Tibial artery (tissue), 4 donors: ENCODE data around the gene TIAM2.

Source experiments
- DNase-seq, 2 donors: peaks; one replicate each; pipeline ENCODE4 v3.0.0-alpha.2; 2019
- H3K27ac ChIP-seq, 2 donors: fragments of 200-600 bp; sonication (generic) in 1 of 2; 1 replicate in 1 of 2; 2 replicates in 1 of 2; pipeline ENCODE4 v1.5.1; 2018 to 2019; ENCODE audit warnings: mild to moderate bottlenecking in 1 of 2
- H3K27me3 ChIP-seq, 2 donors: fragments of 200-600 bp; sonication (generic) in 1 of 2; one replicate each; pipeline versions ENCODE4 v1.5.1 to v1.6.0; 2016 to 2019
- H3K36me3 ChIP-seq, 3 donors: fragments of 200-600 bp; sonication (generic) in 2 of 3; one replicate each; pipeline ENCODE4 v1.5.1; 2016 to 2019; ENCODE audit warnings: mild to moderate bottlenecking in 2 of 3
- H3K4me1 ChIP-seq, 4 donors: fragments of 200-600 bp; sonication (generic) in 2 of 4; 1 replicate in 3 of 4; 2 replicates in 1 of 4; pipeline ENCODE4 v1.5.1; 2016 to 2019
- H3K4me3 ChIP-seq, 2 donors: fragments of 200-600 bp; sonication (generic) in 1 of 2; 1 replicate in 1 of 2; 2 replicates in 1 of 2; pipeline ENCODE4 v1.5.1; 2018 to 2019; ENCODE audit warnings: mild to moderate bottlenecking in 2 of 2
- H3K9me3 ChIP-seq, 3 donors: fragments of 200-600 bp; sonication (generic) in 1 of 3; one replicate each; pipeline ENCODE4 v1.5.1; 2016 to 2019
- intact Hi-C: fragments of 100-400 bp; cut with DNase I; formaldehyde crosslinking; loops from one replicate; pipeline ENCODE4 v1.15.0; 2023; ENCODE audit warnings: low total_unique reads
- TF ChIP-seq, protein P1 (sequence below), 2 experiments: fragments of 200-600 bp in 1 of 2; fragments of 450-650 bp in 1 of 2; IDR thresholded peaks; one replicate each; pipeline ENCODE4 v1.5.1; 2017 to 2019; ENCODE audit warnings: antibody characterized with exemption in 2 of 2, mild to moderate bottlenecking in 1 of 2, moderate library complexity in 1 of 2

TIAM2 gene

DNA sequence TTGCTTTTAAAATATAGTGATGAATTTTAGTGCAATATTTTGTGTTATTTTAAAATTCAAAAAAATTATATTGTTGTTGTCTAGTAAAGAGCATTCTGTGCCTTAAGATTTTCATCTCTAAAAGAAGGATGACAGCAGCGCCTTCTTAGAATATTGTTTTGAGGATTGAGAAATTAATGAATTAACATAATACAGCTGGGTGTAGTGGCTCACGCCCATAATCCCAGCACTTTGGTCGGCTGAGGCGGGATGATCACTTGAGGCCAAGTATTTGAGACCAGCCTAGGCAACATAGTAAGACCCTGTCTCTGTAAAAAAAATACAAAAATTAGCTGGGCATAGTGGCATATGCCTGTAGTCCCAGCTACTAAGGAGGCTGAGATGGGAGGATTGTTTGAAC, 6.8 kb downstream of the TIAM2 start:
- Histone ChIP-seq H3K4me3 (no peak overlapping the region), H3K36me3 (no peaks in the 10 kb centered on the region), H3K9me3 (no peaks in the 10 kb centered on the region), H3K27me3 (no peaks in the 10 kb centered on the region), H3K27ac (no peak overlapping the region), H3K4me1 (no peaks in the 10 kb centered on the region)
- no peak for DNase-seq
- intact Hi-C loops: no loop called here
- TF ChIP-seq, protein P1, sequence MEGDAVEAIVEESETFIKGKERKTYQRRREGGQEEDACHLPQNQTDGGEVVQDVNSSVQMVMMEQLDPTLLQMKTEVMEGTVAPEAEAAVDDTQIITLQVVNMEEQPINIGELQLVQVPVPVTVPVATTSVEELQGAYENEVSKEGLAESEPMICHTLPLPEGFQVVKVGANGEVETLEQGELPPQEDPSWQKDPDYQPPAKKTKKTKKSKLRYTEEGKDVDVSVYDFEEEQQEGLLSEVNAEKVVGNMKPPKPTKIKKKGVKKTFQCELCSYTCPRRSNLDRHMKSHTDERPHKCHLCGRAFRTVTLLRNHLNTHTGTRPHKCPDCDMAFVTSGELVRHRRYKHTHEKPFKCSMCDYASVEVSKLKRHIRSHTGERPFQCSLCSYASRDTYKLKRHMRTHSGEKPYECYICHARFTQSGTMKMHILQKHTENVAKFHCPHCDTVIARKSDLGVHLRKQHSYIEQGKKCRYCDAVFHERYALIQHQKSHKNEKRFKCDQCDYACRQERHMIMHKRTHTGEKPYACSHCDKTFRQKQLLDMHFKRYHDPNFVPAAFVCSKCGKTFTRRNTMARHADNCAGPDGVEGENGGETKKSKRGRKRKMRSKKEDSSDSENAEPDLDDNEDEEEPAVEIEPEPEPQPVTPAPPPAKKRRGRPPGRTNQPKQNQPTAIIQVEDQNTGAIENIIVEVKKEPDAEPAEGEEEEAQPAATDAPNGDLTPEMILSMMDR (IDR thresholded peaks at IDR 0.05): no peak

DNA sequence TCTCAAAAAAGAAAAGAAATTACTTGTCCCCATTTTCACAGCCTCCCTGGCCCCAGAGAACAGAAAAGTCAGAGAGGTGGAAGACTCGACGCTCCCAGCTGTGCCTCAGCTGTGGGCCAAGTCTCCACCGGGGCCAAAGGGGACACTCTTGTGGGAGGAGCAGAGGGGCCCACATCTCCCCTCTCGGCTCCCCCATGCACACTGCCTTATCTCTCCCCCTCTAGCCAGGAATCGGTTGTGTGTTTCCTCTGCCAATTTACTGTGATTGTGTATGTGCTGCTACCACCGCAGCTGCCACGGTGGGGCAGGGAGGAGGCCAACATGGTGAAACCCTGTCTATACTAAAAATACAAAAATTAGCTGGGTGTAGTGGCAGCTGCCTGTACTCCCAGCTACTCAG, 8.4 kb downstream of the TIAM2 start:
- Histone ChIP-seq H3K27me3 (no peaks in the 10 kb centered on the region), H3K9me3 (no peaks in the 10 kb centered on the region), H3K36me3 (no peaks in the 10 kb centered on the region), H3K4me3 (no peak overlapping the region), H3K4me1 (no peaks in the 10 kb centered on the region), H3K27ac (no peak overlapping the region)
- intact Hi-C loops: no loop called here
- DNase-seq: no peak
- TF ChIP-seq, protein P1 (IDR thresholded peaks at IDR 0.05): no peak

DNA sequence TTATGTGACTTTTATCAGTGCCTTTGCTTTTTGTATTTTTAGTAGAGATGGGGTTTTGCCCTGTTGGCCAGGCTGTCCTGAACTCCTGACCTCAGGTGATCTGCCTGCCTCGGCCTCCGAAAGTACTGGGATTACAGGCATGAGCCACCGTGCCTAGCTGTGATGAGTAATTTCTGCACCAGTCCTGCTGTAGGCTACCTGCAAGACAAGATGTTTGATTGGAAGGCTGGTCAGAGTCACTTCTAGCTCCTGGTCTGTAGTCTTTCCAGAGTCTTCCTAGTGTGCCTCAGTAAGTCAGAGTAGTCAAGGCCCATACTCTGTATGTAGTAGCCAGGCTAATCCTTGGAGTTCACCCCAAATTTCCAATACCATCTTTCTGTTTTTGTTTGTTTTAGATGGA, 8.9 kb downstream of the TIAM2 start:
- H3K27ac ChIP-seq: no peak overlapping the region
- TF ChIP-seq, protein P1 (IDR thresholded peaks at IDR 0.05): no peak
- no peaks in the 10 kb centered on the region for H3K9me3 ChIP-seq
- DNase-seq: no peak
- H3K27me3 ChIP-seq: no peaks in the 10 kb centered on the region
- no peak overlapping the region for H3K4me3 ChIP-seq
- no peaks in the 10 kb centered on the region for H3K4me1 ChIP-seq
- H3K36me3 ChIP-seq: no peaks in the 10 kb centered on the region
- intact Hi-C loops: no loop called here

DNA sequence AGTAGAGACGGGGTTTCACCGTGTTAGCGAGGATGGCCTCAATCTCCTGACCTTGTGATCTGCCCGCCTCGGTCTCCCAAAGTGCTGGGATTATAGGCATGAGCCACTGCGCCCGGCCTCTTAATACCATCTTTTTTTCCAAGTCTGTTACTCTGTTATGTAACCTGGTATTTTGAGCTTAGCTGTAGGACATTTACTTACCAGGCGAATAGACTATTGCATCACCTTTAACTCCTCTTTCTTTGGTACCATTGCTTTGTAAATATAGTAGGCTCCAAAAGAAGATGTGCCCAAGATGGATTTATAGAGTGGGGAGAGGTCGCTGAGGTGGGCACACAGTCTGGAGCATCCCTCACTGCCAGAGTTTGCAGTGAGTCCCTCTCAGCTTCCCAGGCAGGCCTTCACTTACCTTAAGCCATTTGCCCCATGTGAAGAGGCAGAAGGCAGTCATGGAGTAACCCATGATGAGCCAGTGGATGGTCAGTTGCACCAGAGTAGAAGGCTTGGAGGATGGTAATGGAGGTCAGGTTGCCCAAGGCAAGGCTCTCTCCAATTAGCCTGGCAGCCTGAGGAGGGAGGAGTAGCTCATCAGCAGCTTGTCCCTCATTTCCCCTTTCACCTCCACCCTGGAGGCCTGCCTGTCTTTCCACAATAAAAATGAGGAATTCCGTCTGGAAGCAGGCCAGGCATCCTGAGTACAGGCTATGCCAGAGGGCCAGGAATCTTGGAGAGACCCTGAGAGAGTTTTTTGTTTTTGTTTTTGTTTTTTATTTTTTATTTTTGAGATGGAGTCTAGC, 9.7 kb downstream of the TIAM2 start:
- intact Hi-C loops: no loop called here
- H3K27me3 ChIP-seq: no peaks in the 10 kb centered on the region
- no peaks in the 10 kb centered on the region for H3K36me3 ChIP-seq
- H3K9me3 ChIP-seq: no peaks in the 10 kb centered on the region
- TF ChIP-seq, protein P1 (IDR thresholded peaks at IDR 0.05): no peak
- H3K27ac ChIP-seq: no peak overlapping the region
- no peaks in the 10 kb centered on the region for H3K4me1 ChIP-seq
- no peak for DNase-seq
- no peak overlapping the region for H3K4me3 ChIP-seq

DNA sequence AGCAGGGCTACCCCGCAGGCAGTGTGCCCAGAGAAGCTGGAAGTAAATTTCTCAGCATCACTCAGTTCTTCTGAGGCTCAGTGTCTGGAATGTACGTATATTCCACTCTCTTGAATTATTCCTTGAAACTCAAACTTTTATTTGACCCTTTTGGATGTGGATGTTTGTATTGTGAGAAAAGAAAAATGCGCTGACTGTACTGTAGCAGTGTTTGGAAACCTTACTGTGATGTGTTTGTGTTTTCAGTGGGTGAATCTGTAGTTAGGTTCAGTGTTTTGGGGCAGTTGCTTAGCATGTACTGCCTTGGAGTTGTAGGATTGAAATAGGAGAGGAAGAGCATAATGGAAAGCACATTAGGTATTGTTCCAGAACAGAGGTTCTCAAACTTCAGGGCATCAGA, 13.5 kb downstream of the TIAM2 start:
- intact Hi-C loops: no loop called here
- TF ChIP-seq, protein P1 (IDR thresholded peaks at IDR 0.05): no peak
- Histone ChIP-seq H3K4me3 (no peak overlapping the region), H3K27me3 (no peaks in the 10 kb centered on the region), H3K36me3 (no peaks in the 10 kb centered on the region), H3K9me3 (no peaks in the 10 kb centered on the region), H3K4me1 (peaks cover 0 to 19% (median 2%) of the 10 kb centered on the region in 4 donors), H3K27ac (no peak overlapping the region)
- no peak for DNase-seq
